MM.1S (cell line): Measurements from ENCODE around the gene CPS1.

Source experiments
- EZH2 ChIP-seq: fragments of 300-600 bp; sonication (generic); optimal IDR thresholded peaks from 2 replicates; pipeline ENCODE3; 2017; ENCODE audit warnings: low read depth, mild to moderate bottlenecking, antibody characterized with exemption, low read length, mixed read lengths
- TF ChIP-seq, protein P1 (sequence below): fragments of 300-600 bp; sonication (generic); IDR thresholded peaks from 2 replicates; pipeline ENCODE4 v1.5.1; 2016; ENCODE audit warnings: antibody characterized with exemption, low read length, mixed read lengths

DNA sequence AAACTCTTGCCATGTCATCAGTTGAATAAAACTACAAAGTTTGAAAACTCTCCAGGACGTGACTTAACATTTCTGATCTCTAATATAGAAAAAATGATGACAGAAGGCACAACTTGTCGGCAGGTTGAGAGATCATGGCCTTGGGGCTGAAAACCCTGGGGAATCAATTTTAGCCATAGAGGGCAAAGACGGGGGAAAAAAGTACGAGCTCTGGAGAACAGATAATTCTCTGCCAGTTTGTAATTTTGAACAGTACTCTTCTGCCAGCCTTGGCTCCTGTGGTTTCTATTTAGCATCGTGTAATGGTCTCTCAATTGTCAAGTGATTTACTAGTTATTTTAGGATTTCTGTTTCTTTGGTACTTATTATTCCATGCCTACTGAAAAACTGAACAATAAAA lies 25.3 kb upstream of the CPS1 start:
- TF ChIP-seq, protein P1, sequence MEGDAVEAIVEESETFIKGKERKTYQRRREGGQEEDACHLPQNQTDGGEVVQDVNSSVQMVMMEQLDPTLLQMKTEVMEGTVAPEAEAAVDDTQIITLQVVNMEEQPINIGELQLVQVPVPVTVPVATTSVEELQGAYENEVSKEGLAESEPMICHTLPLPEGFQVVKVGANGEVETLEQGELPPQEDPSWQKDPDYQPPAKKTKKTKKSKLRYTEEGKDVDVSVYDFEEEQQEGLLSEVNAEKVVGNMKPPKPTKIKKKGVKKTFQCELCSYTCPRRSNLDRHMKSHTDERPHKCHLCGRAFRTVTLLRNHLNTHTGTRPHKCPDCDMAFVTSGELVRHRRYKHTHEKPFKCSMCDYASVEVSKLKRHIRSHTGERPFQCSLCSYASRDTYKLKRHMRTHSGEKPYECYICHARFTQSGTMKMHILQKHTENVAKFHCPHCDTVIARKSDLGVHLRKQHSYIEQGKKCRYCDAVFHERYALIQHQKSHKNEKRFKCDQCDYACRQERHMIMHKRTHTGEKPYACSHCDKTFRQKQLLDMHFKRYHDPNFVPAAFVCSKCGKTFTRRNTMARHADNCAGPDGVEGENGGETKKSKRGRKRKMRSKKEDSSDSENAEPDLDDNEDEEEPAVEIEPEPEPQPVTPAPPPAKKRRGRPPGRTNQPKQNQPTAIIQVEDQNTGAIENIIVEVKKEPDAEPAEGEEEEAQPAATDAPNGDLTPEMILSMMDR = no peak
- TF ChIP-seq EZH2 = no peak
